ENCODE results near the gene CDC42BPB.

GRCh38 chr14:102906616-102907302 lies 150.6 kb downstream of the CDC42BPB start:
- TF ChIP-seq CTCF (IDR thresholded peaks at IDR 0.05) = no peak
- no peak for TF ChIP-seq POLR2A (IDR thresholded peaks at IDR 0.05)
